Fibroblast of lung (primary cell): Measurements from ENCODE around the gene SGO2. TPM values are rescaled to one million over a fixed set of nuclear protein-coding genes. Genes with fewer than 3 reads are reported as not detected.

Experiments
- DNase-seq, 2 donors: peaks; one replicate each; pipeline versions ENCODE4 v3.0.0 to v3.0.0-alpha.2; 2010; ENCODE audit warnings: low read depth in 2 of 2
- H2AFZ ChIP-seq: 2 replicates; pipeline ENCODE4 v1.5.1; 2012; ENCODE audit warnings: low read length, control low read depth, inconsistent platforms
- H3K27ac ChIP-seq: 2 replicates; pipeline ENCODE4 v1.5.1; 2011; ENCODE audit warnings: low read length, control low read depth; ENCODE audit not compliant: insufficient read depth
- H3K27me3 ChIP-seq: 2 replicates; pipeline ENCODE4 v1.5.1; 2011; ENCODE audit warnings: mild to moderate bottlenecking, low read length; ENCODE audit not compliant: control insufficient read depth, insufficient read depth
- H3K36me3 ChIP-seq: 2 replicates; pipeline ENCODE4 v1.5.1; 2011; ENCODE audit warnings: low read length; ENCODE audit not compliant: control insufficient read depth, insufficient read depth
- H3K4me1 ChIP-seq: 2 replicates; pipeline ENCODE4 v1.5.1; 2011; ENCODE audit warnings: low read length; ENCODE audit not compliant: control insufficient read depth, insufficient read depth; ENCODE audit errors: extremely low read depth
- H3K4me2 ChIP-seq: 2 replicates; pipeline ENCODE4 v1.5.1; 2011; ENCODE audit warnings: low read length, control low read depth; ENCODE audit not compliant: insufficient read depth; ENCODE audit errors: extremely low read depth
- H3K4me3 ChIP-seq, 4 experiments: fragments of 200-600 bp in 1 of 4; sonication (generic) in 1 of 4; replicated peaks in 1 of 4; 2 replicates each; pipeline ENCODE4 v1.5.1; 2011 to 2016; ENCODE audit warnings: low read length in 4 of 4, low read depth in 3 of 4, mild to moderate bottlenecking in 3 of 4, control low read depth in 2 of 4, inconsistent platforms in 1 of 4, mixed read lengths in 1 of 4; ENCODE audit not compliant: insufficient read depth in 1 of 4; ENCODE audit errors: control extremely low read depth in 1 of 4
- H3K79me2 ChIP-seq: 2 replicates; pipeline ENCODE4 v1.5.1; 2012; ENCODE audit warnings: mild to moderate bottlenecking, low read length, inconsistent platforms; ENCODE audit not compliant: control insufficient read depth, insufficient read depth
- H3K9ac ChIP-seq: 2 replicates; pipeline ENCODE4 v1.5.1; 2011; ENCODE audit warnings: mild to moderate bottlenecking, low read length, control low read depth; ENCODE audit not compliant: insufficient read depth
- H3K9me3 ChIP-seq: 2 replicates; pipeline ENCODE4 v1.5.1; 2012; ENCODE audit warnings: low read depth, low read length; ENCODE audit not compliant: control insufficient read depth, insufficient read depth
- H4K20me1 ChIP-seq: 2 replicates; pipeline ENCODE4 v1.5.1; 2011; ENCODE audit warnings: low read length; ENCODE audit not compliant: control insufficient read depth, insufficient read depth; ENCODE audit errors: extremely low read depth
- EZH2 ChIP-seq: IDR thresholded peaks from 2 replicates; pipeline ENCODE4 v1.5.1; 2012; ENCODE audit warnings: low read length, control low read depth, mild to moderate bottlenecking; ENCODE audit errors: missing control alignments
- polyA plus RNA-seq, 2 donors: library from polyadenylated mRNA; depleted of rRNA in 1 of 2; stranded (reverse) in 1 of 2; unstranded in 1 of 2; fragments of >200 nt; gene quantifications; 2 replicates each; pipeline ENCODE4 v1.2.1, GENCODE V29; 2011 to 2012; ENCODE audit warnings: missing spikeins in 1 of 2
- total RNA-seq: library from RNA; depleted of rRNA; stranded (reverse); fragments of >200 nt; gene quantifications from 2 replicates; pipeline ENCODE4 v1.2.1, GENCODE V29; 2014
- TF ChIP-seq, protein P1 (sequence below), 2 donors: IDR thresholded peaks in 1 of 2; conservative IDR thresholded peaks in 1 of 2; 1 replicate in 1 of 2; 2 replicates in 1 of 2; pipeline ENCODE4 v1.5.1; 2011 to 2012; ENCODE audit warnings: low read length in 2 of 2, control low read depth in 1 of 2, inconsistent platforms in 1 of 2, low read depth in 1 of 2, mild to moderate bottlenecking in 1 of 2

SGO2 gene
- total and polyA plus RNA-seq, 2 donors (not counting 1 experiment from before 2014, with no cell fraction given), result 5.4 to 6.9 TPM

DNA sequence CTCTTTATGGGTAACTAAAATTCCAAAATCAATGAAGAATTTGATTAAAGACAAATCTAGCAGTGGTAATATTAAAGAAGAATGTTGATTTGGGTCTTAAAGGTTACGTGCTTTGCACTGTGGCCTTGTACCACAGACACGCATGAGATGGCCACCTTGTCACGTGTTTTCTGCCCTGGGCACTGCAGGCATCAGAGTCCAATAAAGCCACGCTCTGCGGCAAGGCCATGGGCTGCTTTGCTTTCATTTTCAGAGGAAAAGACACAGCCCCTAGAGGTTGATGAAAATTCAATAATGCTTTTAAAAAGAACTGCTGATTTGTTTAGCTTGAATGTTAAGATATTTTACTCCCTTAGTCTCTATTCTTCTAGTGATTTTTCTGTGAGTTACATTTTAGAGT lies 90.2 kb downstream of the SGO2 start:
- H3K79me2 ChIP-seq, result no peaks in the 10 kb centered on the region
- H3K9me3 ChIP-seq, result no peaks in the 10 kb centered on the region
- no peak overlapping the region for H3K9ac ChIP-seq
- H3K4me3 ChIP-seq, result peak overlapping the region in 1 of 4 experiments; percentile 0
- H3K27ac ChIP-seq, result peak overlapping the region; percentile 37
- H4K20me1 ChIP-seq, result no peaks in the 10 kb centered on the region
- peak overlapping the region; percentile 11 for H2AFZ ChIP-seq
- no peak for TF ChIP-seq EZH2
- TF ChIP-seq, protein P1, sequence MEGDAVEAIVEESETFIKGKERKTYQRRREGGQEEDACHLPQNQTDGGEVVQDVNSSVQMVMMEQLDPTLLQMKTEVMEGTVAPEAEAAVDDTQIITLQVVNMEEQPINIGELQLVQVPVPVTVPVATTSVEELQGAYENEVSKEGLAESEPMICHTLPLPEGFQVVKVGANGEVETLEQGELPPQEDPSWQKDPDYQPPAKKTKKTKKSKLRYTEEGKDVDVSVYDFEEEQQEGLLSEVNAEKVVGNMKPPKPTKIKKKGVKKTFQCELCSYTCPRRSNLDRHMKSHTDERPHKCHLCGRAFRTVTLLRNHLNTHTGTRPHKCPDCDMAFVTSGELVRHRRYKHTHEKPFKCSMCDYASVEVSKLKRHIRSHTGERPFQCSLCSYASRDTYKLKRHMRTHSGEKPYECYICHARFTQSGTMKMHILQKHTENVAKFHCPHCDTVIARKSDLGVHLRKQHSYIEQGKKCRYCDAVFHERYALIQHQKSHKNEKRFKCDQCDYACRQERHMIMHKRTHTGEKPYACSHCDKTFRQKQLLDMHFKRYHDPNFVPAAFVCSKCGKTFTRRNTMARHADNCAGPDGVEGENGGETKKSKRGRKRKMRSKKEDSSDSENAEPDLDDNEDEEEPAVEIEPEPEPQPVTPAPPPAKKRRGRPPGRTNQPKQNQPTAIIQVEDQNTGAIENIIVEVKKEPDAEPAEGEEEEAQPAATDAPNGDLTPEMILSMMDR (conservative IDR thresholded peaks at IDR 0.05 in 1 of 2, IDR thresholded peaks at IDR 0.05 in 1 of 2; ENCODE audit: low read depth in 1 of 2, low read length in 2 of 2), result no peak
- no peak for DNase-seq
- H3K4me2 ChIP-seq, result no peak overlapping the region
- H3K36me3 ChIP-seq, result peaks cover 2% of the 10 kb centered on the region
- no peaks in the 10 kb centered on the region for H3K27me3 ChIP-seq
- peaks cover 4% of the 10 kb centered on the region for H3K4me1 ChIP-seq

DNA sequence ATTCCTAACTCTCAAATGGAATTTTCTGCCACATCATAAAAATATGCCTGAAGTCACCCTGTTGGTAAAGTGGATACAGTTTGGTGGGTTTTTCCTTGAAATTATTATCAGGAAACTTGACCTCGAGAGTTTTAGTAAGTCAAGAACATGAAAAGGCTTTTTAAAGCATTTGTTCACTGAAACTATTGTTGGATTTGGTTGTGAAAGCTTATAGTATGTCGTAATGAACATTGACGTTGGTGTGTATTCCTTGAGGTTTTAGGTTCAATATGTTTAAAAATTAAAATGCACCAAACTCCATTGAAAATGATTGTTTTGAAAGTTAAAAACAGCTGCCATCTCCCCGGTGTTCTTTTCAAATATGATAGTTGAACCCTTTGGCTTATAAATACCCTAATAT lies 90.6 kb downstream of the SGO2 start:
- H2AFZ ChIP-seq, result no peak overlapping the region
- H3K36me3 ChIP-seq, result peaks cover 2% of the 10 kb centered on the region
- H3K27ac ChIP-seq, result peak overlapping the region; percentile 37
- H3K79me2 ChIP-seq, result no peaks in the 10 kb centered on the region
- H4K20me1 ChIP-seq, result no peaks in the 10 kb centered on the region
- no peak overlapping the region for H3K9ac ChIP-seq
- peak in 1 of 2 donors; percentile 82 for DNase-seq
- no peak overlapping the region for H3K4me2 ChIP-seq
- peaks cover 4% of the 10 kb centered on the region for H3K4me1 ChIP-seq
- H3K4me3 ChIP-seq, result peak overlapping the region in 1 of 4 experiments; percentile 0
- TF ChIP-seq, protein P1 (conservative IDR thresholded peaks at IDR 0.05 in 1 of 2, IDR thresholded peaks at IDR 0.05 in 1 of 2; ENCODE audit: low read depth in 1 of 2, low read length in 2 of 2), result no peak
- no peak for TF ChIP-seq EZH2
- H3K9me3 ChIP-seq, result no peaks in the 10 kb centered on the region
- no peaks in the 10 kb centered on the region for H3K27me3 ChIP-seq

DNA sequence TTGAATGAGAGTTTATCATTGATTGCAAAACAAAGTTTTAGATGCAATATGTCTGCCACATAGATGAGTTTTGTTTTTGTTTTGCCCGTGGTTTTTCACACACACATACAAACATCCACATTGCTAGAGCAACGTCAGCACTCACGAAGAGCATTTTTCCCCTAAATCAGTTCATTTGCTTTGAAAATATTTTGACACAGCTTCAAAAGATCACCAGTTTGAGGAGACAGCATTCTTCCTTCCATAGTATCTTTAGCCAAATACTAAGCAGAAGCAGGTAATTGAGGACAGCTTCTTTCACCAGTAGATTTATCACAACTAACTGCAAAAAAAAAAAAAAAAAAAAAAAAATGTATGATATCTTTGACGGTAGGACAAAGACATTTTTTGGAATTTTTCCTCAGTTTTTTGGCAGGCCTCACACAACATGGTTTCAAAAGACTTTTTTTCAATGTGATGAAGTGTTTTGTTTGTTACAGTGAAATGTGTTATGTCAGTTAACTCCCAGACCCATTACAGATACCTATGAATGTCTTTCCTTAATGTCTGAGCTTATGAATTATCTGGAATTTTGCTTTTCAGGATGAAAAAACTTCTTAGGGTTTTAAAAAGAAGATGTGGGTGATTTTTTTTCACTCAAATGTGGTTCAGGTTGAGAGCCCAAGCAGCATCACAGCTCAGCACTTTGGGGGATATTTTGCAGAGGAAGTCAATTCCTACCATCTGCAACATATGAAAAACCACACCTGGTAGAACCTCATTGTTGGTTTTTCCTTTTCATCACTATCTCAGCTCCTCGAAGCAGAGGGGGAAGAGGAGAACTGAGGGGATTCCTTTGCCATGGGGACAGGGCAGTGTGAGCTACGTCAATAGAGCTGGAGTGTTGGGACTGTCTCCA lies 91.4 kb downstream of the SGO2 start:
- Histone ChIP-seq H2AFZ (no peak overlapping the region), H3K4me1 (peaks cover 4% of the 10 kb centered on the region), H3K27me3 (no peaks in the 10 kb centered on the region), H4K20me1 (no peaks in the 10 kb centered on the region), H3K79me2 (no peaks in the 10 kb centered on the region), H3K36me3 (peaks cover under 1% of the 10 kb centered on the region), H3K4me2 (no peak overlapping the region), H3K9ac (no peak overlapping the region), H3K4me3 (no peak overlapping the region), H3K27ac (peak overlapping the region; percentile 42), H3K9me3 (no peaks in the 10 kb centered on the region)
- peak; percentile 30 to 41 for DNase-seq
- TF ChIP-seq, protein P1 (conservative IDR thresholded peaks at IDR 0.05 in 1 of 2, IDR thresholded peaks at IDR 0.05 in 1 of 2; ENCODE audit: low read depth in 1 of 2, low read length in 2 of 2), result no peak
- TF ChIP-seq EZH2, result no peak
